Endodermal cell (in vitro differentiated cells): ENCODE data around the gene GRIK4. TPM values are rescaled to one million over a fixed set of nuclear protein-coding genes. Genes with fewer than 3 reads are reported as not detected.
A peak's percentile ranks its signal among the peaks of the same experiment; 100 is the strongest.

Experiments used
- DNase-seq: peaks from one replicate; pipeline ENCODE4 v3.0.0-alpha.2; 2017
- H3K27ac ChIP-seq: 2 replicates; pipeline ENCODE4 v1.5.1; 2013; ENCODE audit warnings: mild to moderate bottlenecking, low read depth, low read length, moderate library complexity
- H3K27me3 ChIP-seq: 2 replicates; pipeline ENCODE4 v1.6.1; 2013; ENCODE audit warnings: mild to moderate bottlenecking, low read length, moderate library complexity; ENCODE audit not compliant: insufficient read depth, control insufficient read depth, poor library complexity, severe bottlenecking
- H3K36me3 ChIP-seq: 2 replicates; pipeline ENCODE4 v1.7.0; 2013; ENCODE audit warnings: mild to moderate bottlenecking, low read length, moderate library complexity; ENCODE audit not compliant: control insufficient read depth, insufficient read depth
- H3K4me1 ChIP-seq: one replicate; pipeline ENCODE4 v1.7.0; 2013; ENCODE audit warnings: low read length; ENCODE audit not compliant: control insufficient read depth, insufficient read depth
- H3K4me3 ChIP-seq: 2 replicates; pipeline ENCODE4 v1.5.1; 2013; ENCODE audit warnings: mild to moderate bottlenecking, low read length, moderate library complexity
- H3K9ac ChIP-seq: 2 replicates; pipeline ENCODE4 v1.6.1; 2013; ENCODE audit warnings: mild to moderate bottlenecking, low read length, moderate library complexity; ENCODE audit not compliant: poor library complexity, severe bottlenecking; ENCODE audit errors: extremely low read depth
- H3K9me3 ChIP-seq: 2 replicates; pipeline ENCODE4 v1.6.1; 2013; ENCODE audit warnings: mild to moderate bottlenecking, low read length, moderate library complexity; ENCODE audit not compliant: control insufficient read depth
- H3K27ac Mint-ChIP-seq: 2 replicates; pipeline ENCODE4 v1.8.0; 2020; ENCODE audit warnings: mixed read lengths
- H3K27me3 Mint-ChIP-seq: 2 replicates; pipeline ENCODE4 v1.8.0; 2021; ENCODE audit warnings: mild to moderate bottlenecking, mixed read lengths; ENCODE audit not compliant: insufficient read depth
- H3K36me3 Mint-ChIP-seq: 2 replicates; pipeline ENCODE4 v1.8.0; 2020; ENCODE audit warnings: low read depth, mixed read lengths
- H3K4me1 Mint-ChIP-seq: 2 replicates; pipeline ENCODE4 v1.8.0; 2020; ENCODE audit warnings: mixed read lengths
- H3K4me3 Mint-ChIP-seq: 2 replicates; pipeline ENCODE4 v1.8.0; 2020; ENCODE audit warnings: mild to moderate bottlenecking, moderate library complexity, mixed read lengths
- H3K9me3 Mint-ChIP-seq: 2 replicates; pipeline ENCODE4 v1.8.0; 2020; ENCODE audit warnings: mild to moderate bottlenecking, mixed read lengths
- WGBS, 2 experiments: methylation state at CpG; one replicate each; pipeline versions ENCODE4 v1.1.5 to v1.1.7; 2013; ENCODE audit warnings: missing lambda C conversion rate in 2 of 2, mixed read lengths in 1 of 2; ENCODE audit not compliant: insufficient coverage in 1 of 2, insufficient read length in 1 of 2; 5-methylcytosine and 5-hydroxymethylcytosine counted together
- total RNA-seq, 2 donors: library from RNA; stranded (reverse); fragmentation: NEBNext Ultra II Directional in 1 of 2; extraction: Animal tissue kit (Norgen Biotek cat#: 25700) in 1 of 2; gene quantifications; 2 replicates in 1 of 2; 3 replicates in 1 of 2; pipeline ENCODE4 v1.2.1, GENCODE V29; 2021
- TF ChIP-seq, protein P1 (sequence below): fragments of 200-600 bp; sonication (generic); conservative IDR thresholded peaks from 2 replicates; pipeline ENCODE4 v1.5.0; 2021; ENCODE audit warnings: antibody characterized with exemption, mild to moderate bottlenecking

Gene GRIK4
- total RNA-seq, 2 donors from 2014 or later = 1.7 to 3.5 TPM

DNA sequence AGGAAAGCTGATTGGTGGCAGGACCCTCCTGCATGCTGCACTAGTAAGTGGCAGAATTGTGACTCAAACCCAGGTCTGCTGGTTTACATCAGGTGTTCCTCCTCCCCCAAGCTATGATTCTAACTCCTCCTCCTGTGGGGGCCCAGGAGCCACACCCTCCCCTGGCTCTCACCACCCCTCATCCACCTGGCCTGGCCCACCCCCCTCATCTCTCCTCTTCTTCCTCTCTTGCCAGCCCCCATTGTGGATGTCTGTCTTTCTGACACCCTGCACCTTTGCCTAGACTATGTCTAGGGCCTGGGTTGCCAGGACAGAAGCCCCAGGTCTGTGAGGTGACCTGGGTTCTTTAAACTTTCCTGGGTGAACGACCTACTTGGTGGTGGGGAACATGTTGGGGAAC is 59.9 kb downstream of the GRIK4 start:
- H3K27ac ChIP-seq = no peak overlapping the region
- no peak overlapping the region for H3K4me3 ChIP-seq
- peaks cover 5% of the 10 kb centered on the region for H3K4me1 Mint-ChIP-seq
- H3K9me3 Mint-ChIP-seq = no peaks in the 10 kb centered on the region
- H3K27ac Mint-ChIP-seq = no peak overlapping the region
- H3K9me3 ChIP-seq = no peaks in the 10 kb centered on the region
- no peaks in the 10 kb centered on the region for H3K36me3 Mint-ChIP-seq
- H3K27me3 ChIP-seq = no peaks in the 10 kb centered on the region
- WGBS, 2 experiments = 86 to 88% methylated on average over 1 of the region's 1 CpG
- peaks cover 29% of the 10 kb centered on the region for H3K27me3 Mint-ChIP-seq
- H3K36me3 ChIP-seq = no peaks in the 10 kb centered on the region
- no peak overlapping the region for H3K9ac ChIP-seq
- no peaks in the 10 kb centered on the region for H3K4me1 ChIP-seq
- no peak overlapping the region for H3K4me3 Mint-ChIP-seq
- DNase-seq = peak; percentile 24
- TF ChIP-seq, protein P1, sequence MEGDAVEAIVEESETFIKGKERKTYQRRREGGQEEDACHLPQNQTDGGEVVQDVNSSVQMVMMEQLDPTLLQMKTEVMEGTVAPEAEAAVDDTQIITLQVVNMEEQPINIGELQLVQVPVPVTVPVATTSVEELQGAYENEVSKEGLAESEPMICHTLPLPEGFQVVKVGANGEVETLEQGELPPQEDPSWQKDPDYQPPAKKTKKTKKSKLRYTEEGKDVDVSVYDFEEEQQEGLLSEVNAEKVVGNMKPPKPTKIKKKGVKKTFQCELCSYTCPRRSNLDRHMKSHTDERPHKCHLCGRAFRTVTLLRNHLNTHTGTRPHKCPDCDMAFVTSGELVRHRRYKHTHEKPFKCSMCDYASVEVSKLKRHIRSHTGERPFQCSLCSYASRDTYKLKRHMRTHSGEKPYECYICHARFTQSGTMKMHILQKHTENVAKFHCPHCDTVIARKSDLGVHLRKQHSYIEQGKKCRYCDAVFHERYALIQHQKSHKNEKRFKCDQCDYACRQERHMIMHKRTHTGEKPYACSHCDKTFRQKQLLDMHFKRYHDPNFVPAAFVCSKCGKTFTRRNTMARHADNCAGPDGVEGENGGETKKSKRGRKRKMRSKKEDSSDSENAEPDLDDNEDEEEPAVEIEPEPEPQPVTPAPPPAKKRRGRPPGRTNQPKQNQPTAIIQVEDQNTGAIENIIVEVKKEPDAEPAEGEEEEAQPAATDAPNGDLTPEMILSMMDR = no peak

DNA sequence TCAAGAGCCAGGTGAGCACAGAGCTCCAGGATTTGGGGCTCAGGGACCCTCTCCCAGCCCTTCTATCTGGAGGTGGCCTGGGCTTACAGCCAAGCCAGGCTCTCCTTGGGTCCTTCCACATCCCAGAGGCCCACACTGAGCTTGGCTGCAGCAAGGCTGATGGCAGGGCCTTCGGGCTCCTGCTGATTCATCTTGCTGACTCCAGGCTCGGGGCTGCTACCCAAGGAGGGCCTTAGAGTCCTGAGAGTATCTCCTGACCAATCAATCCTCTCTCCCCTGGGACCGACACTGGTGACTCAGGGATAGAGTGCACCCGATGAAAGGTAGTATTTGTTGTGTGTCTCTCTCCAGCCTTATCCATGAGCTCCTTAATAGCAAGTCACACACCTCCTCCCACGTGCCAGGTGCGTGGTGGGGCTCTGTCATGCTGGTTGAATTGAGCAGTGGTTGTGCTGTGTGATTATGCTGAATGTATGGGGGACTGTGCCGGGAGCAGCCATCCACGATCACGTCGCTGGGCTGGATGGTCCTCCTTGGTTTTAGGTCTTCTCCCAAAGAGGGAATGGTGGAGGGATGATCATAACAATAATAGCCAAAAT is 62.3 kb downstream of the GRIK4 start:
- Mint-ChIP-seq H3K4me1 (no peaks in the 10 kb centered on the region), H3K9me3 (no peaks in the 10 kb centered on the region), H3K27me3 (peaks cover 22% of the 10 kb centered on the region), H3K4me3 (no peak overlapping the region), H3K36me3 (no peaks in the 10 kb centered on the region), H3K27ac (no peak overlapping the region)
- peak; percentile 38 for DNase-seq
- Histone ChIP-seq H3K36me3 (no peaks in the 10 kb centered on the region), H3K9me3 (no peaks in the 10 kb centered on the region), H3K27ac (no peak overlapping the region), H3K9ac (no peak overlapping the region), H3K27me3 (no peaks in the 10 kb centered on the region), H3K4me1 (no peaks in the 10 kb centered on the region), H3K4me3 (no peak overlapping the region)
- TF ChIP-seq, protein P1 = no peak
- 96 to 100% methylated on average over 1 to 10 of the region's 10 CpGs for WGBS, 2 experiments

DNA sequence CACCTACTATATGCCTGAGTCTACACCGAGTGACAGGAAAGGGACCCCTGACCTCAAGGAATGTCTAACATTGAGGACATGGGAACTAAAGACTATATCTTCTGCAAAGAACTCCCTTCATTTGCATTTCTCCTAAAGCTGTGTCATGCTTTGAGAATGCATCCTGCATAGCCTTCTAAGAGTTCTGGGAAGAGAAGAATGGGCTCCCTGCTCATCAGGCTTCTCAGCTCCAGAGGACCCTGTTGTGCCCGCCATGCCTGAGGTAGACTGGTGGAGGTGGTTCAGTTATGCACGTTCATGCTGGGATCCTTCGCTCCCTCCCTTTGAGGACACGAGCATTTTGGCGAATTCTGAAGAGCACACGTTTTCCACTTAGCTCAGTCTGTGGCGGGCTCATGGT is 63.3 kb downstream of the GRIK4 start:
- Mint-ChIP-seq H3K36me3 (no peaks in the 10 kb centered on the region), H3K27ac (no peak overlapping the region), H3K9me3 (no peaks in the 10 kb centered on the region), H3K27me3 (peaks cover 18% of the 10 kb centered on the region), H3K4me3 (no peak overlapping the region), H3K4me1 (no peaks in the 10 kb centered on the region)
- no peaks in the 10 kb centered on the region for H3K9me3 ChIP-seq
- TF ChIP-seq, protein P1 = no peak
- 80 to 81% methylated on average over 7 to 8 of the region's 8 CpGs for WGBS, 2 experiments
- no peak overlapping the region for H3K4me3 ChIP-seq
- H3K36me3 ChIP-seq = no peaks in the 10 kb centered on the region
- H3K4me1 ChIP-seq = no peaks in the 10 kb centered on the region
- H3K27me3 ChIP-seq = no peaks in the 10 kb centered on the region
- no peak overlapping the region for H3K27ac ChIP-seq
- DNase-seq = peak; percentile 54
- H3K9ac ChIP-seq = no peak overlapping the region
